B cell (primary cell): ENCODE measurements around the gene ICAM1. TPM values are rescaled to one million over a fixed set of nuclear protein-coding genes. Genes with fewer than 3 reads are reported as not detected.

Experiments used
- ATAC-seq: fragments of 200-7000 bp; cut with Tn5 transposase; one replicate; pipeline ENCODE4 v1.10.0; 2021; ENCODE audit warnings: low read depth, mild to moderate bottlenecking, moderate number of reproducible peaks, moderate library complexity
- CTCF ChIA-PET: fragments of 350-600 bp; sonication (Branson Sonifier 250); formaldehyde crosslinking; loops from one replicate; lab custom pipeline; 2021; ENCODE audit warnings: antibody characterized with exemption, inconsistent platforms; lab: Charles Lee
- POLR2A ChIA-PET: fragments of 350-600 bp; sonication (Branson Sonifier 250); formaldehyde crosslinking; loops from one replicate; lab custom pipeline; 2021; ENCODE audit warnings: antibody characterized with exemption; lab: Charles Lee
- DNase-seq: peaks from one replicate; pipeline ENCODE4 v3.0.0; 2013
- H2AFZ ChIP-seq: 2 replicates; pipeline ENCODE4 v1.6.1; 2012; ENCODE audit warnings: mild to moderate bottlenecking, low read depth, low read length; ENCODE audit not compliant: insufficient read depth, poor library complexity, severe bottlenecking
- H3K27ac ChIP-seq, 2 donors: 1 replicate in 1 of 2; 2 replicates in 1 of 2; pipeline ENCODE4 v1.5.1; 2012 to 2013; ENCODE audit warnings: low read length in 2 of 2, mild to moderate bottlenecking in 2 of 2, moderate library complexity in 1 of 2
- H3K27me3 ChIP-seq, 4 experiments: fragments of 200-600 bp in 1 of 4; sonication (generic) in 1 of 4; replicated peaks in 1 of 4; 1 replicate in 2 of 4; 2 replicates in 2 of 4; pipeline versions ENCODE4 v1.6.1 to v1.7.0; 2013 to 2016; ENCODE audit warnings: low read length in 3 of 4, mild to moderate bottlenecking in 2 of 4, mixed read lengths in 1 of 4, moderate library complexity in 1 of 4; ENCODE audit not compliant: insufficient read depth in 4 of 4, control insufficient read depth in 3 of 4; ENCODE audit errors: control extremely low read depth in 1 of 4
- H3K36me3 ChIP-seq, 2 experiments: replicated peaks in 1 of 2; 1 replicate in 1 of 2; 2 replicates in 1 of 2; pipeline versions ENCODE4 v1.6.1 to v1.7.1; 2013; ENCODE audit warnings: low read length in 1 of 2; ENCODE audit not compliant: insufficient read depth in 2 of 2, control insufficient read depth in 1 of 2; ENCODE audit errors: control extremely low read depth in 1 of 2, extremely low read depth in 1 of 2
- H3K4me1 ChIP-seq, 2 donors: fragments of 200-600 bp in 1 of 2; sonication (generic) in 1 of 2; 1 replicate in 1 of 2; 2 replicates in 1 of 2; pipeline versions ENCODE4 v1.5.1 to v1.6.1; 2013 to 2017; ENCODE audit warnings: low read length in 2 of 2; ENCODE audit not compliant: control insufficient read depth in 2 of 2, insufficient read depth in 2 of 2
- H3K4me2 ChIP-seq: replicated peaks from 2 replicates; pipeline ENCODE3; 2012; ENCODE audit warnings: mild to moderate bottlenecking, low read depth, low read length; ENCODE audit not compliant: poor library complexity, severe bottlenecking
- H3K4me3 ChIP-seq, 5 experiments: fragments of 200-600 bp in 1 of 5; sonication (generic) in 1 of 5; 1 replicate in 3 of 5; 2 replicates in 2 of 5; pipeline versions ENCODE4 v1.5.1 to v1.7.0; 2011 to 2016; ENCODE audit warnings: low read length in 4 of 5, mild to moderate bottlenecking in 4 of 5, low read depth in 2 of 5, control low read depth in 1 of 5, moderate library complexity in 1 of 5; ENCODE audit not compliant: insufficient read depth in 1 of 5; ENCODE audit errors: control extremely low read depth in 1 of 5, extremely low read depth in 1 of 5
- H3K79me2 ChIP-seq: fragments of 200-600 bp; sonication (generic); one replicate; pipeline ENCODE4 v1.6.0; 2016; ENCODE audit warnings: low read length; ENCODE audit not compliant: control insufficient read depth, insufficient read depth
- H3K9ac ChIP-seq: fragments of 200-600 bp; sonication (generic); 2 replicates; pipeline ENCODE4 v1.6.1; 2017; ENCODE audit warnings: mild to moderate bottlenecking, low read length, moderate library complexity
- H3K9me3 ChIP-seq, 3 donors: one replicate each; pipeline versions ENCODE4 v1.6.1 to v1.7.1; 2013; ENCODE audit warnings: low read length in 2 of 3; ENCODE audit not compliant: control insufficient read depth in 2 of 3, insufficient read depth in 1 of 3; ENCODE audit errors: control extremely low read depth in 1 of 3
- H4K20me1 ChIP-seq: 2 replicates; pipeline ENCODE4 v1.6.0; 2012; ENCODE audit warnings: mild to moderate bottlenecking, low read length; ENCODE audit not compliant: insufficient read depth, control insufficient read depth, poor library complexity, severe bottlenecking
- H3K27ac Mint-ChIP-seq: one replicate; pipeline ENCODE4 v1.8.0; 2021; ENCODE audit warnings: mixed read lengths
- H3K27me3 Mint-ChIP-seq: one replicate; pipeline ENCODE4 v1.8.0; 2021; ENCODE audit warnings: mixed read lengths
- H3K4me1 Mint-ChIP-seq: one replicate; pipeline ENCODE4 v1.8.0; 2021; ENCODE audit warnings: mixed read lengths
- H3K4me3 Mint-ChIP-seq: one replicate; pipeline ENCODE4 v1.8.0; 2021; ENCODE audit warnings: mixed read lengths
- H3K9me3 Mint-ChIP-seq: one replicate; pipeline ENCODE4 v1.8.0; 2022; ENCODE audit warnings: mixed read lengths; ENCODE audit not compliant: insufficient read depth
- CTCF ChIP-seq: fragments of 200-600 bp; IDR thresholded peaks from one replicate; pipeline ENCODE4 v1.8.0; 2022; ENCODE audit warnings: antibody characterized with exemption, mild to moderate bottlenecking
- EZH2 ChIP-seq: IDR thresholded peaks from 2 replicates; pipeline ENCODE4 v1.6.1; 2012; ENCODE audit warnings: borderline replicate concordance, low read depth, mild to moderate bottlenecking, moderate library complexity, low read length; ENCODE audit not compliant: insufficient read depth, poor library complexity, severe bottlenecking
- WGBS: methylation state at CpG from one replicate; pipeline ENCODE4 v1.1.5; 2013; ENCODE audit warnings: missing lambda C conversion rate; ENCODE audit not compliant: insufficient coverage; 5-methylcytosine and 5-hydroxymethylcytosine counted together
- intact Hi-C: fragments of 100-400 bp; cut with micrococcal nuclease; formaldehyde crosslinking; loops from one replicate; pipeline ENCODE4 v1.10.0; 2022
- polyA plus RNA-seq: library from polyadenylated mRNA; depleted of rRNA; stranded (reverse); fragments of >200 nt; gene quantifications from 2 replicates; pipeline ENCODE4 v1.2.3, GENCODE V29; 2012
- total RNA-seq, 2 donors: library from RNA; stranded (reverse); fragments of 120-200 nt in 1 of 2; gene quantifications; 1 replicate in 1 of 2; 2 replicates in 1 of 2; pipeline versions ENCODE4 v1.2.3 to v1.2.4, GENCODE V29; 2013 to 2022

Gene ICAM1
- total and polyA plus RNA-seq, 2 donors (not counting 1 experiment from before 2014, with no cell fraction given): 7.3 to 11.9 TPM

GRCh38 chr19:10299545-10300458 is 28.9 kb downstream of the ICAM1 start:
- Mint-ChIP-seq H3K4me3 (no peak overlapping the region), H3K27ac (no peak overlapping the region), H3K27me3 (peaks cover 5% of the 10 kb centered on the region), H3K4me1 (peaks cover 12% of the 10 kb centered on the region), H3K9me3 (no peaks in the 10 kb centered on the region)
- no peak overlapping the region for H3K4me2 ChIP-seq
- peaks cover 13 to 14% of the 10 kb centered on the region in 2 donors for H3K4me1 ChIP-seq
- H3K27me3 ChIP-seq: peaks cover 0 to 16% (median 6%) of the 10 kb centered on the region in 4 experiments
- intact Hi-C loops: no loop called here
- no peaks in the 10 kb centered on the region for H3K36me3 ChIP-seq
- peaks cover 0 to 12% (median 0%) of the 10 kb centered on the region in 3 donors for H3K9me3 ChIP-seq
- no peak overlapping the region for H3K9ac ChIP-seq
- ATAC-seq (no peak), DNase-seq (peak; percentile 10)
- WGBS: 25% methylated on average over 11 of the region's 14 CpGs
- peak overlapping the region; percentile 21 for H2AFZ ChIP-seq
- ChIA-PET POLR2A (no interaction called here), CTCF (interaction anchor here (0.9 kb wide), 1 partner anchor 30 kb away, joined by 4 read pairs; no protein-coding TSS in a partner anchor)
- no peak for TF ChIP-seq EZH2
- H3K79me2 ChIP-seq: no peaks in the 10 kb centered on the region
- no peak overlapping the region for H3K27ac ChIP-seq
- no peak overlapping the region for H3K4me3 ChIP-seq
- no peaks in the 10 kb centered on the region for H4K20me1 ChIP-seq

GRCh38 chr19:10305139-10305806 is 34.4 kb downstream of the ICAM1 start:
- WGBS: 29% methylated on average over 11 of the region's 17 CpGs
- no peaks in the 10 kb centered on the region for H3K27me3 ChIP-seq
- H3K27ac ChIP-seq: no peak overlapping the region
- DNase-seq (no peak), ATAC-seq (no peak)
- H3K27me3 Mint-ChIP-seq: no peaks in the 10 kb centered on the region
- ChIA-PET POLR2A (interaction anchor here (0.6 kb wide), 1 partner anchor 909 kb away, joined by 5 read pairs; no protein-coding TSS in a partner anchor), CTCF (interaction anchor here (0.6 to 1.3 kb wide), 3 partner anchors 84 to 101 kb away, joined by 3 to 4 read pairs (median 3); no protein-coding TSS in a partner anchor)
- no peak overlapping the region for H3K4me3 ChIP-seq
- no peaks in the 10 kb centered on the region for H3K9me3 Mint-ChIP-seq
- H3K9ac ChIP-seq: no peak overlapping the region
- peaks cover 0 to 7% of the 10 kb centered on the region in 2 donors for H3K4me1 ChIP-seq
- TF ChIP-seq CTCF (no peak), EZH2 (no peak)
- no peak overlapping the region for H3K4me3 Mint-ChIP-seq
- peaks cover 1% of the 10 kb centered on the region for H3K4me1 Mint-ChIP-seq
- no peaks in the 10 kb centered on the region for H3K9me3 ChIP-seq
- H2AFZ ChIP-seq: no peak overlapping the region
- peak overlapping the region; percentile 12 for H3K4me2 ChIP-seq
- no peak overlapping the region for H3K27ac Mint-ChIP-seq
- no peaks in the 10 kb centered on the region for H3K36me3 ChIP-seq
- H4K20me1 ChIP-seq: no peaks in the 10 kb centered on the region
- no peaks in the 10 kb centered on the region for H3K79me2 ChIP-seq
- intact Hi-C loops: no loop called here
